Cardiac muscle cell (in vitro differentiated cells and primary cell): ENCODE measurements around the gene ARHGAP8. TPM values are rescaled to one million over a fixed set of nuclear protein-coding genes. Genes with fewer than 3 reads are reported as not detected.

Experiments used
- DNase-seq, 2 donors: peaks; one replicate each; pipeline versions ENCODE4 v3.0.0 to v3.0.0-alpha.2; 2010 to 2017; ENCODE audit warnings: low read depth in 1 of 2, low spot score in 1 of 2
- H3K27ac ChIP-seq: fragments of 200-600 bp; sonication (generic); 2 replicates; pipeline ENCODE4 v1.5.1; 2016
- H3K27me3 ChIP-seq: fragments of 200-600 bp; sonication (generic); 2 replicates; pipeline ENCODE4 v1.6.0; 2016; ENCODE audit warnings: control low read depth
- H3K36me3 ChIP-seq: fragments of 200-600 bp; sonication (generic); 2 replicates; pipeline ENCODE4 v1.5.1; 2016; ENCODE audit warnings: control low read depth
- H3K4me1 ChIP-seq: fragments of 200-600 bp; sonication (generic); 2 replicates; pipeline ENCODE4 v1.8.1; 2017; ENCODE audit warnings: low read depth, mild to moderate bottlenecking, mixed run types
- H3K4me3 ChIP-seq: fragments of 200-600 bp; sonication (generic); 2 replicates; pipeline ENCODE4 v1.5.1; 2016; ENCODE audit warnings: mild to moderate bottlenecking
- H3K9me3 ChIP-seq: fragments of 200-600 bp; sonication (generic); 2 replicates; pipeline ENCODE4 v1.5.1; 2017; ENCODE audit warnings: low read depth, mild to moderate bottlenecking, control low read depth
- polyA plus RNA-seq: library from polyadenylated mRNA; unstranded; fragments of >200 nt; fragmentation: Nextera tagmentation; extraction: Ambion mirVana; gene quantifications from 2 replicates; pipeline ENCODE4 v1.2.1, GENCODE V29; 2016
- total RNA-seq: library from RNA; depleted of rRNA; stranded (reverse); fragments of >200 nt; gene quantifications from 2 replicates; pipeline ENCODE4 v1.2.3, GENCODE V29; 2016
- TF ChIP-seq, protein P1 (sequence below): IDR thresholded peaks from 2 replicates; pipeline ENCODE4 v1.5.1; 2012; ENCODE audit warnings: low read depth, mild to moderate bottlenecking, low read length

The ARHGAP8 gene
- total and polyA plus RNA-seq, 2 experiments from 2014 or later = 1.2 to 2.4 TPM

GRCh38 chr22:44753189-44754042 is 1.0 kb downstream of the ARHGAP8 start:
- TF ChIP-seq, protein P1, sequence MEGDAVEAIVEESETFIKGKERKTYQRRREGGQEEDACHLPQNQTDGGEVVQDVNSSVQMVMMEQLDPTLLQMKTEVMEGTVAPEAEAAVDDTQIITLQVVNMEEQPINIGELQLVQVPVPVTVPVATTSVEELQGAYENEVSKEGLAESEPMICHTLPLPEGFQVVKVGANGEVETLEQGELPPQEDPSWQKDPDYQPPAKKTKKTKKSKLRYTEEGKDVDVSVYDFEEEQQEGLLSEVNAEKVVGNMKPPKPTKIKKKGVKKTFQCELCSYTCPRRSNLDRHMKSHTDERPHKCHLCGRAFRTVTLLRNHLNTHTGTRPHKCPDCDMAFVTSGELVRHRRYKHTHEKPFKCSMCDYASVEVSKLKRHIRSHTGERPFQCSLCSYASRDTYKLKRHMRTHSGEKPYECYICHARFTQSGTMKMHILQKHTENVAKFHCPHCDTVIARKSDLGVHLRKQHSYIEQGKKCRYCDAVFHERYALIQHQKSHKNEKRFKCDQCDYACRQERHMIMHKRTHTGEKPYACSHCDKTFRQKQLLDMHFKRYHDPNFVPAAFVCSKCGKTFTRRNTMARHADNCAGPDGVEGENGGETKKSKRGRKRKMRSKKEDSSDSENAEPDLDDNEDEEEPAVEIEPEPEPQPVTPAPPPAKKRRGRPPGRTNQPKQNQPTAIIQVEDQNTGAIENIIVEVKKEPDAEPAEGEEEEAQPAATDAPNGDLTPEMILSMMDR = no peak
- DNase-seq = peak; percentile 64 to 88
- Histone ChIP-seq H3K4me3 (peak overlapping the region; percentile 47), H3K36me3 (no peaks in the 10 kb centered on the region), H3K27me3 (peaks cover 18% of the 10 kb centered on the region), H3K27ac (no peak overlapping the region), H3K4me1 (no peaks in the 10 kb centered on the region), H3K9me3 (no peaks in the 10 kb centered on the region)

GRCh38 chr22:44754998-44755397 is 2.6 kb downstream of the ARHGAP8 start:
- H3K36me3 ChIP-seq = no peaks in the 10 kb centered on the region
- H3K4me3 ChIP-seq = no peak overlapping the region
- no peaks in the 10 kb centered on the region for H3K4me1 ChIP-seq
- no peaks in the 10 kb centered on the region for H3K9me3 ChIP-seq
- DNase-seq = no peak
- TF ChIP-seq, protein P1 = no peak
- peaks cover 18% of the 10 kb centered on the region for H3K27me3 ChIP-seq
- H3K27ac ChIP-seq = no peak overlapping the region

DNA sequence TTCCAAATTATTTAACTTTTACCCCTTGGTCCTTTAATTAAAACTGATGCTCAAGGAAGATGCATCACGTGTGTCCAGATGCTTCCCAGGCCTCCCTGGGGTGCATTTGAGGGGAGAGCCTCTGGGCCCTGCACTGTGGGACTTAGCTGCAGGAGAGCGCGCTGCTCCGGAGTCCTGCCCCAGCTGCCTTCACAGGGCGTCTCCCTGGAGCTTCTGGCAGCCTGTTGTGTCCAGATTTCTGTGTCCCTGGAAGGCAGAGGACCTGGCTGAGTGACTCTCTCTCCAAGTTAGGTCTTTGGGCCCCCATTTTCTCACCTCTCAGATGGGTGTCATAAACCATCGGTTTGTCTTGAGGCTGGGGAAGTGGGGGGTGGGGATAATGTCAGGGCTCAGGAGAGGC is 3.0 kb downstream of the ARHGAP8 start:
- no peak overlapping the region for H3K4me3 ChIP-seq
- H3K4me1 ChIP-seq = no peaks in the 10 kb centered on the region
- TF ChIP-seq, protein P1 = no peak
- H3K9me3 ChIP-seq = no peaks in the 10 kb centered on the region
- no peaks in the 10 kb centered on the region for H3K36me3 ChIP-seq
- no peak for DNase-seq
- H3K27me3 ChIP-seq = peaks cover 18% of the 10 kb centered on the region
- H3K27ac ChIP-seq = no peak overlapping the region

GRCh38 chr22:44755956-44756361 is 3.6 kb downstream of the ARHGAP8 start:
- Histone ChIP-seq H3K27me3 (peaks cover 18% of the 10 kb centered on the region), H3K27ac (no peak overlapping the region), H3K36me3 (no peaks in the 10 kb centered on the region), H3K4me1 (no peaks in the 10 kb centered on the region), H3K9me3 (no peaks in the 10 kb centered on the region), H3K4me3 (no peak overlapping the region)
- TF ChIP-seq, protein P1 = no peak
- DNase-seq = no peak

DNA sequence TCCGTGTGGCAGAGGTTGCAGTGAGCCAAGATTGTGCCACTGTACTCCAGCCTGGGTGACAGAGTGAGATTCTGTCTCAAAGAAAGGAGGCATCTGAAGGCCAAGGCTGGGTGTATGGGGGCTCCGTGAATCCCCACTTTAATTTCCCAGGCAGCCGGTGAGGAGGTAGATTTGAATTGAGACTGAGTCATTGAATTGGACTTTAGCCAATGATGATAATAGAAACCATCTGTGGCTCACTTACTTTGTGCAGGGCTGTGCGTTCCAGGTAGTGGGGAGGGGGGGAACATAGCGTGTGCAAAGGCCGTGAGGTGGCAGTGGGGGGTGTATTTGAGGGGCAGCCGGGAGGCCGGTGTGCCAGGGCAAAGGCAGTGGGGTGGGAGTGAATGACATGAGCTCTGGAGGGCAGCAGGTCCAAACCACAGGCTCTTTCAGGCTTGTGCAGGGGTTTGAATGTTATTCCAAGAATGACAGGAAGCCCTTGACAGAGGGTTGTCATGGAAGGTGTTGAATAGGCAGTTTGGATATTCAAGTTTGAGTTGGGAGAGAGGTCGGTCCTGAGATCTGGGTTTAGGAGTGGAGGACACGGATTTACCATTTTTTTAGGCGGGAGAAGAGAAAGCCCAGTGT is 6.1 kb downstream of the ARHGAP8 start:
- Histone ChIP-seq H3K27me3 (peaks cover 3% of the 10 kb centered on the region), H3K4me1 (no peaks in the 10 kb centered on the region), H3K27ac (no peak overlapping the region), H3K9me3 (no peaks in the 10 kb centered on the region), H3K4me3 (no peak overlapping the region), H3K36me3 (no peaks in the 10 kb centered on the region)
- TF ChIP-seq, protein P1 = no peak
- peak in 1 of 2 donors; percentile 52 for DNase-seq
